HG02981 (cell line): ENCODE results near the gene SLFN14.
"Not testable (repeated sequence)": the region's sequence is repeated elsewhere in the genome, so short reads cannot be mapped to it uniquely, and the experiment has no call there.

Experiments used
- ATAC-seq: cut with Tn5 transposase; IDR thresholded peaks from one replicate; pipeline ENCODE4 v1.9.1; 2021; ENCODE audit warnings: mild to moderate bottlenecking, moderate library complexity; ENCODE audit not compliant: unreplicated experiment

SLFN14 gene

GRCh38 chr17:35559495-35560210 is 966 bp downstream of the SLFN14 start:
- no peak for ATAC-seq

GRCh38 chr17:35557353-35557752 is 3.3 kb downstream of the SLFN14 start:
- ATAC-seq, result no peak

- ATAC-seq, result no peak
These were observed 4.9 kb downstream of the SLFN14 start for GRCh38 chr17:35555691-35556090.

- ATAC-seq, result no peak
These were observed 6.0 kb downstream of the SLFN14 start for GRCh38 chr17:35554668-35555067.

- no peak for ATAC-seq
These were observed 7.3 kb downstream of the SLFN14 start for GRCh38 chr17:35553310-35553709.

DNA sequence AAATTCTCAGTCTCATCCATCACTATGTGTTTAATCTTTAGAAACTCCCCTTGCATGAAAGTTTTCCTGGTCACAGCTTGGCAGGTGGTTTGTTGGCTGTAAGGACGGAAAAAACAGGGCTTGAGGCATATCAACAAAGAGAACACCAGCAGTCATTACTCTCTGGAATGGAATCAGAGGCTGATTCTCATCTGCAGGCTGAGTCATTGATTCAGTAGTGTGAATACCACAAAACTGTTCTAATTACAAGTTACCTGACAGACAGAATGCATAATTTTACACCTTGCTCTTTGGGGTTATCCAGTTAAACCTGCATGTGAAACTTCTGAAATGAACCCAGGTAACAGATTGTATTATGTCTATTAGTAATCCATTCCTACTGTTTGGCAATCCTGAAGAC is 11.6 kb downstream of the SLFN14 start:
- ATAC-seq, result no peak

DNA sequence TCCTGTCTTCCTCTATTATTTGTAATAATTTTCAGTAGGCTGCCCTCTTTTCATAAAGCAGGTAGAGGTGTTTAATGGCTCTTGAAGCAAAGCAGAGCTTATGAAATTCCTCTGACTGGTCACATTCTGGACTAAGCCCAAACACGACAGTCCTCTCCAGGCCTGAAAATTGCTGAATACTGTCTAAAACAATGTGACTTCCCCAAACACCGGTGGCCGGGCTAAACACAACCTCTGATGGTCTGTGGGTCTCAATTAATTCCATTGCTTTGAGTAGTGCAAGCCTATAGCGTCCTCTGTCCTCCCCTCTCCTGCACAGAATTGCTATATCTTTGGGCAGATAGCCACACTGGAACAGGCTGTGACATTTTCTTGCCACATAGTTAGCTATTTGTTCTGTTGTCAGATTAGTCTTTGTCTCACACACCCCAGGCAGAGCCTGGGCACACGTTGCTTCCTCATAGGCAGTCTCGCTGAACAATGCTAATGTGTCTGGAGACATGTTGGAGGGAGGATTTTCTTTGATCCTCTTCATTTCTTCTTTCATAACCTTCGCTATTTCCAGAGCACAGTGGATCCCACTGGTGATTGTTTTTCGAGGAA is 12.3 kb downstream of the SLFN14 start:
- no peak for ATAC-seq

DNA sequence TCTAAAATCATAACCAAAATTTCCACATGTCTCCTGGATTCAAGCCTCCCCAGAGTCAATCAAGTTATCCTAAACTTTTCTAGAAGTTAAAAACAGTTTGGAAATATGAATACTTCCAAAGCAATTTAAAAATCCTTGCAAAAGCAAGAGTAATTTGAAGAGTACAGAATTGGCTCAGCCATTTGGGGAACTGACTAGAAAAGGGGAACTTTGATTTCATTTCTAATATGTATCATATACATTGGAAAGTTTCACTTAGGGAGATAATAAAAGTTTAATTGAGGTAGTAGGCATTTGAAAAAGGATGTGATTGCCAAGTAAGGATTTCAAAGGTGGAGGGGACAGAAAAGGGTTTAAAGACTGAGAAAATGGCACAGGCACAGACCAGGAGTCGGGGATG is 14.1 kb downstream of the SLFN14 start:
- no peak for ATAC-seq

- ATAC-seq, result no peak
These were observed 15.5 kb downstream of the SLFN14 start for GRCh38 chr17:35545150-35545549.

GRCh38 chr17:35543856-35544255 is 16.8 kb downstream of the SLFN14 start:
- no peak for ATAC-seq

- ATAC-seq, result no peak
These were observed 17.6 kb downstream of the SLFN14 start for GRCh38 chr17:35542990-35543389.

DNA sequence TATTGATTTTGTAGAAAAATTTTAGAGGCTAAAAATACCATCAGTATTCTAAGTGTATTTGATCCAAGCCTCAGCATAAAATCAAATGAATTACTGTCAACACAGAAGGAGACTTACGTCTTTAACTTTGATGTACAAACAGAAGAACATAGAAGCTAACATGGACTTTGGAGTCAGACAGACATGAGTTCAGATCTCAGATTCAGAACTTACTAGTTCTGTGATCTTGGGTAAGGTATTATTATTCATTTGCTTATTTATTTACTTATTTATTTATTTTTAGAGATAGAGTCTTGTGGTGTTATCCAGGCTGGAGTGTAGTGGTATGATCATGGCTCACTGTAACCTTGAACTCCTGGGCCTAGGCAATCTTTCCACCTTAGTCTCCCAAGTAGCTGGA is 19.2 kb downstream of the SLFN14 start:
- no peak for ATAC-seq

DNA sequence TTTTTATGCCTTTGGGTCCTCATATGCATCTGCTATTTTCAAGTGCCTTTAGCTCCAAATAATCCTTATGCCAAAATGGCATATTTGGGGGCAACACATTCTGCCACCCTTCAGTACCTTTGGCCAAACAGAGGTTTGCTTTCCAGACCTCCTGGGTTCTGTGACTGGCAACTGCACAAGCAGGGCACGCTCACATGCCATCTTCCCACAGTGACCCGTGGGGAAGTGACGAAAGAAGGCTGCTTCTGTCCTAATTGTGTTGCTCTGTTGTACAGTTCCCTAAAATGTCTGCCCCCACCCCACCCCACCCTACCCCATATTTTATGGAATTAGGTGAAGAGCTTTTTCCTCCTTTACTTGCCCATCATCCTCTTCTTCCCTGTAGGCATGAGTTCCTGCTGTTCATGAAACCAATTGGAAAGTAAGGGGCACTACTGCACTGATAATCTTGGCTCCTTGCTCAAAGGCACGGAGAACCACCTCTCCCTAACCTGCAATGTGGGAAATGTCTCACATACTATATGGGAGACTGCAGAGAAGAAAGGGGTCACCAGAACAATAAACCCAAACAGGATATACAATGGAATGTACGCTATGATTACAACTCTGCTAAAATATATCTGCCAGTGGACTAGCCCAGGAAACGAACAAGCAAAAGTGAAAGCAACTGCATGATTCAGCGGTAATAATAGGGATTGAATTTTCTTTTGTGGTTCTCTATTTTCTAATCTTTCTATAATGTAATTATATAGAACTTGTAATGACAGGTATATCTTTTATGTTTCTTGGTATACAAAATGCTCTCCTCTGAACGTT is 19.8 kb downstream of the SLFN14 start:
- no peak for ATAC-seq

- no peak for ATAC-seq
These were observed 21.0 kb downstream of the SLFN14 start for GRCh38 chr17:35539659-35540026.

DNA sequence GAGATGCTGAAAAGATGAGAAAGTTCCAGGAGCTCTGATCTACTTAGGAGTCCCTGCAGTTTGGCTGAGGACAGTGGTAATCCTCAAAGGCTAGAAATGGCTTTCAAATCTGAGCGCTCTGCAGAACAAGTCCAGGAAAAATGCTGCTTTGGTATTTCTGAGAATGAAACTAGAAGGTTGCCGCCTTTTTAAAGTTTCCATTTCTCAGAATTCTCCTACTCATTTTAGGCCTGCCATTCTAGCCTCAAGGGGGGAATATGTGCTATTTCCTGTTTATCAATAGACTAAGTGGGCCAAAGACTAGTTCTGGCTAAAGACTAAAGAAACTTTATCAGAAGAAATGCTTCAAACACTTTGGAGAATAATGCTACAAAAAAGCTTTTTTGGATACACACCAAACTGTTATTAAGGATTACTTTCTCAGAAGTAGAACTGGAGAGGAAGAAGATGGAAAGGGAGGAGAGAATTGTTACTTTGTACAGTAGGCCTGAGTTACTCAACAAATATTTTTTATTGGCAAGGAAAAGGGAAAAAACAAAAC is 22.9 kb downstream of the SLFN14 start, which contains the start of gene SLFN12L:
Gene SLFN12L, minus strand, starts transcription at position 78 of the 541 bp plus-strand sequence. CDS start 15,314 bp downstream, outside the sequence.
- ATAC-seq, result no peak

DNA sequence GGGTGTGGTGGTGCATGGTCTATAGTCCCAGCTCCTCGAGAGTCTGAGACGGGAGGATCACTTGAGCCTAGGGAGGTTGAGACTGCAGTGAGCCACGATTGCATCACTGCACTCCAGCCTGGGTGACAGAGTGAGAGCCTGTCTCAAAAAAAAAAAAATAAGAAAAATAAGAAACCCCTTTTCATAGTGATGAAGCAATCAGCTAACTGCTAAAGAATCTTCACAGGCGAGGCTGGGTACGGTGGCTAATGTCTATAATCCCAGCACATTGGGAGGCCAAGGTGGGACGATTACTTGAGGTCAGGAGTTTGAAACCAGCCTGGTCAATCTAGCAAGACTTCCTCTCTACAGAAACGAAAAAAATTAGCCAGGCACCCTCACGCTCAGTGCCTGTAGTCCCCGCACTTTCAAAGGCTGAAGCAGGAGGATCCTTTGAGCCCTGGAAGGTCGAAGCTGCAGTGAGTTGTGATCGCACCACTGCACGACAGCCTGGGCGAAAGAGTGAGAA is 23.9 kb downstream of the SLFN14 start:
- ATAC-seq, result no peak

DNA sequence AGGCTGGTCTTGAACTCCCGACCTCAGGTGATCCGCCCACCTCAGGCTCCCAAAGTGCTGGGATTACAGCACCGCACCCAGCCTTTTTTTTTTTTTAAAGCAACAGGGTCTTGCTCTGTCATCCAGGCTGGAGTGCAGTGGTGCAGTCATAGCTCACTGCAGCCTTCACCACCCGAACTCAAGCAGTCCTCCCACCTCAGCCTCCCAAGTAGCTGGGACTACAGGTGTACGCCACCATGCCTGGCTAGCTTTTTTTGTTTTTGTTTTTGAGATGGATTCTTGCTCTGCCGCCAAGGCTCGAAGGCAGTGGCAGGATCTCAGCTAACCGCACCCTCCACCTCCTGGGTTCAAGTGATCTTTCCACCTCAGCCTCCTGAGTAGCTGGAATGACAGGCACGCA is 25.2 kb downstream of the SLFN14 start:
- ATAC-seq, result not testable (repeated sequence)

GRCh38 chr17:35534576-35535093 is 26.0 kb downstream of the SLFN14 start:
- ATAC-seq, result no peak

DNA sequence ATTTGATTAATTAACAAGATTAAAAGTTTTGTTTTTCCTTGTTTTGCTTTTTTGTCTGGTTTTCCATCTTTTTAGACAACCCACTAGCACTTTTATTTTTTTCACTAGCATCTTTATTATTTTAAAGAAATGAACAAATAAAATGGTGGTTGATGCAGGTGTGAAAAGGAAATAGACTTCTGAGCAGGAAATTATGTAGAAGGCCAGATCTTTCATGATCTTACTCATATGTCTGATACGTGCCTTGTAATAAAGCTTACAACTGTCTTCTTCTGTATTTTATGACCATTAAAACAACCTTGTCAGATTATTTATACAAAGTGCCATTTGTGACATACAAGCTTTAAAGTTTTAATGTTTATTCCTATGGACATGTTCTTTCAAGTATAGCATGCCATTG is 29.5 kb downstream of the SLFN14 start:
- no peak for ATAC-seq

DNA sequence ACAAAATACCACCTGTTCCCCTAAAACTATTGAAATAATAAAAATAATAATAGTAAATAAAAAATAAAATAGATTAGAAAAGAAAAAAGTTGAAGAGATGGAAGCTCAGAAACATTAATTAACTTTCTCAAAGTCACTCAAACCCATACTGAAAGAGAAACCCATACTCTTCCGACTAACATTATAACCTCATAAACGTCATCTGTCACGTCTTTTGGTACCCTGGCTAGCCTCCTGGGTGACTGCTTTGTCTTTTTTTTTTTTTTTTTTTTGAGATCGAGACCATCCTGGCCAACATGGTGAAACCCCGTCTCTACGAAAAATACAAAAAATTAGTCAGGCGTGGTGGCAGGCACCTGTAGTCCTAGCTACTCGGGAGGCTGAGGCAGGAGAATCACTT is 30.8 kb downstream of the SLFN14 start:
- no peak for ATAC-seq

GRCh38 chr17:35529326-35529725 is 31.3 kb downstream of the SLFN14 start:
- not testable (repeated sequence) for ATAC-seq
